ENCODE measurements around the gene AUP1.
A peak's percentile ranks its signal among the peaks of the same experiment; 100 is the strongest.
"Not testable (repeated sequence)": the region's sequence is repeated elsewhere in the genome, so short reads cannot be mapped to it uniquely, and the experiment has no call there.

AUP1 gene

DNA sequence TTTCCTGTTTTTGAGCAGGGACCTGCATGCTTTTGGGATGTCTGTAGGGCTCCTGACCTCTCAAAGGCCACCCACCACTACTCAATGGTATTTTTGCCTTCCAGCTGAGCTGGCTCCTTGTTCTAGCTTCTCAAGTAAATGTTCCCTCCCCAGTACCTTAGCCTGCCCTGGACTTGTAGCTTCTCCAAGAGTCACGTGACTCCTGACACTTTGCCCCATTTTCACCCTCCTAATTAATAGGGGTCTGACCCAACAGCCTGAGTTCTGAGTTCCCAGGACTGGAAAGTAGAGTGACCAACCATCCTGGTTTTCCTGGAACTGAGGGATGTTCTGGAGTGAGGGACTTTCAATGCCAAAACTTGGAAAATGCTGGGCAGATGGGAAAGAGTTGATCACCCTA, 34.1 kb downstream of the AUP1 start:
- no peak for DNase-seq

DNA sequence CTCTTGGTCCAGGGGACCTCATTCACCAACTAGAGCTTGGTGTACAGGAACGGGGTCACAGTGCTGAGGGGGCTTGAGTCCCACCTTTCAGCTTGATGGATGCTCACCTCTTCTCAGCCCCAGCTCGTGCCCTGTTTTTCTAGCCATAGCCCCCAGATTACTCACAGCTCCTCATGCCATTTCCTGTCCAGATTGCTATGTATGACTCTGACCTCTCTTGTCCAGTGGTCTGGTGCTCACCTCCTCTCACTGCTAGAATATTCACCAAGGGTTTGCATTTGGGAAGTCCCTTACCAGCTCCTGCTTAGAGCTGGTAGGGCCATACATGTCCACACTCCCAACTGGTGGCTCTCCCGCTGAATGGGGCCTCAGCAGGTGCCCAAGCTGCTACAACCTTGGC, 36.0 kb downstream of the AUP1 start:
- DNase-seq = no peak

DNA sequence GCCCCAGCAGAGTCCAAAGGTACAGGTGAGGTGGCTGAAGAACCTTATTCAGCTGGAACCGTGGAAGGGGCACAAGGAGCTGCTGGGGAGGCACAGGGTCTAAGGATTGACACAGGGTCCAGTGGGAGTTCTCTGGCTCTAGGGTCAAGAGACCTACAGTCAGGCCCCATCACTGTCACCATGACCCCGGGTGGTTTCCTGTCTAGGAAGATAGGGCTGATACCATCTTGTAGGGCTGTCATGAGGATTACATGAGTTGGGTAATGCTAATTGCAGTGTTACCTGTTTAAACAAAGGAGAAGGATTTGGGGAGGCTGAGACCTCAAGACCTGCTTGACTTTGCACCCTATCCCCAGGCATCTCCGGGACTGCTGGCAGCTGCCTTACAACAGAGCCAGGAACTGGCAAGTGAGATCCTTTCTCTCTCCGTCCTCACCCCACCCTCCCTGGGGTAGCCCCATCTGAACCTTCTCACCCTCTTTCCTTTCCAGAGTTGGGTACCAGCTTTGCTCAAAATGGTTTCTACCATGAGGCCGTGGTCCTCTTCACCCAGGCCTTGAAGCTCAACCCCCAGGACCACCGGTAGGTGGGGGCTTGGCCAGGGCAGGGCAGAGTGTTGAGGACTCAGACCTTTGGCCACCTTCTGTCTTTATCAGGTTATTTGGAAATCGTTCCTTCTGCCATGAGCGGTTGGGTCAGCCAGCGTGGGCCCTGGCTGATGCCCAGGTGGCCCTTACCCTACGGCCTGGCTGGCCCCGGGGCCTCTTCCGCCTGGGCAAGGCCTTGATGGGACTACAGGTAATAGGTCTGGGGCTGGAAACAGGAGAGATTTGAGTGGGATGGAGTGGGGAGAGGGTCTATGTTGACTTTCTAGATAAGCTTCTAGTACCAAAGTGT, 37.6 kb downstream of the AUP1 start:
- DNase-seq = no peak

DNA sequence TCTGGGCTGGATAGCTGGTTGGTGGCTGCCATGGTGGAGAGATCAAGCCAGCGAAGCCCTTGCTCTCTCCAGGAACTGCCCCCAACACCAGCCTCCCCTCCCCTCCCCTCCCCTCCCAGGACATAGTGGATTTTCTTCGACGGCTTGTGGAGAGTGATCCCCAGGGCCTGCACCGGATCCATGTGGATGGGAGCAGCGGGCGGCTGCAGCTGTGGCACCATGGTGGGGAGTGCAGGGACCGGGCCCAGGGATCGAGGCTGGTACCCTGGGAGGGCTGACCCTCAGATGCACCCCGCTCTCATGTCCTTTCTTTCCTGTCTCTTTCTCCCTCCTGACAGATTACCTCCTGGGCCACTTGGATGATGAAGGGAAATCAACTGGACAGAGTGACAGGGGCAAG, 39.6 kb downstream of the AUP1 start:
- no peak for DNase-seq

DNA sequence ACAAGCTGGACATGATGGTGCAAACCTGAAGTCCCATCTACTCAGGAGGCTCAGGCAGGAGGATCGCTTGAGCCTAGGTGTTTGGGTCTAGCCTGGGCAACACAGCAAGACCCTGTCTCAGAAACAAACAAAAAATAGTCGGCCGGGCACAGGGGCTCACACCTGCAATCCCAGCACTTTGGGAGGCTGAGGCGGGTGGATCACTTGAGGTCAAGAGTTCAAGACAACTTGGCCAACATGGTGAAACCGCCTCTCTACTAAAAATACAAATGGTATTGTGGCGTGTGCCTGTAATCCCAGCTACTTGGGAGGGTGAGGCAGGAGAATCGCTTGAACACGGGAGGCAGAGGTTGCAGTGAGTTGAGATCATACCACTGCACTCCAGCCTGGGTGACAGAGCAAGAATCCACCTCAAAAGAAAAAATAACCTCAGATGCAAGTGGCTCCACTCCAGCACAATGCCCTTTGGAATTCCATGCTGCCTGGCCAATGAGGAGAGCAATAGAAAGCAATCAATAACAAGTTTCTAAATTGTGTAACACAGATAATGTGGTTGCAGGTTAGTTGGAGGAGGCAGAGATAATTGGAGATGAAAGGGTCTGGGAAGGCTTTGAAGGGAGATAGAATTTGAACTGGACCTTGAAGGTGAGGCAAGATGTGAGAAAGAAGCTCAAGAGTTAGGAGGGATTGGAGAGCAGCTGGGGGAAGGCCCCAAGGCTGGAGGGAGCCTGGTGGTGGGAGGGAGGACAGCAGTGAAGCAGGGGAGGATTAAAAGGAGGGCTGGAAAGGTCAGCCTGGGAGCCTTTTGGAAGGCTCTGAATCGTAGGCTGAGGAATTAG, 40.6 kb downstream of the AUP1 start:
- no peak for DNase-seq

DNA sequence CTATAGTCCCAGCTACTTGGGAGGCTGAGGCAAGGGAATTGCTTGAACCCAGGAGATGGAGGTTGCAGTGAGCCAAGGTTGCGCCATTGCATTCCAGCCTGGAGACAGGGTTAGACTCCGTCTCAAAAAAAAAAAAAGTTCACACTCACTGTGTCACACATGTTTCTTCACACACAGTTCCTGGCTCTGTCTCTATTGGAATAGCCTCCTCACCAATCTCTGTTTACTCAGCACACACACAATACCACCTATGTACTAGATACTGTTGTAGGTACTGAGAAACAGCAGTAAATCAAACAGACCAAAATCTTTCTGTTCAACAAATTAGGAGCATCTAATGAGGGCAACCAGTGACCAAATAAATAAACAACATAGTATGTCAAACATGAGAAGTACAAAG, 43.4 kb downstream of the AUP1 start:
- no peak for DNase-seq

DNA sequence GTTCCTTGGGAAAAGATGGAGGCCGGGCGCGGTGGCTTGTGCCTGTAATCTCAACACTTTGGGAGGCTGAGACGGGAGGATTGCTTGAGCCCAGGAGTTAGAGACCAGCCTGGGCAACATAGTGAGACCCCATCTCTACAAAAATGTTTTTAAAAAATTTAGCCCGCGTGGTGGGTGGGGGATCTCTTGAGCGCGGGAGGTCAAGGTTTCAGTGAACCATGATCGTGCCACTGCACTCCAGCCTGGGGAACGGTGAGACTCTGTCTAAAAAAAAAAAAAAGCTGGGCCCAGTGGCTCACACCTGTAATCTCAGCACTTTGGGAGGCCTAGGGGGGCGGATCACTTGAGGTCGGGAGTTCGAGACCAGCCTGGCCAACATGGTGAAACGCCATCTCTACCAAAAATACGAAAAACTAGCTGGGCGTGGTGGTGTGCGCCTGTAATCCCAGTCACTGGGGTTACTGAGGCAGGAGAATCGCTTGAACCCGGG, 45.8 kb downstream of the AUP1 start:
- DNase-seq = not testable (repeated sequence)

DNA sequence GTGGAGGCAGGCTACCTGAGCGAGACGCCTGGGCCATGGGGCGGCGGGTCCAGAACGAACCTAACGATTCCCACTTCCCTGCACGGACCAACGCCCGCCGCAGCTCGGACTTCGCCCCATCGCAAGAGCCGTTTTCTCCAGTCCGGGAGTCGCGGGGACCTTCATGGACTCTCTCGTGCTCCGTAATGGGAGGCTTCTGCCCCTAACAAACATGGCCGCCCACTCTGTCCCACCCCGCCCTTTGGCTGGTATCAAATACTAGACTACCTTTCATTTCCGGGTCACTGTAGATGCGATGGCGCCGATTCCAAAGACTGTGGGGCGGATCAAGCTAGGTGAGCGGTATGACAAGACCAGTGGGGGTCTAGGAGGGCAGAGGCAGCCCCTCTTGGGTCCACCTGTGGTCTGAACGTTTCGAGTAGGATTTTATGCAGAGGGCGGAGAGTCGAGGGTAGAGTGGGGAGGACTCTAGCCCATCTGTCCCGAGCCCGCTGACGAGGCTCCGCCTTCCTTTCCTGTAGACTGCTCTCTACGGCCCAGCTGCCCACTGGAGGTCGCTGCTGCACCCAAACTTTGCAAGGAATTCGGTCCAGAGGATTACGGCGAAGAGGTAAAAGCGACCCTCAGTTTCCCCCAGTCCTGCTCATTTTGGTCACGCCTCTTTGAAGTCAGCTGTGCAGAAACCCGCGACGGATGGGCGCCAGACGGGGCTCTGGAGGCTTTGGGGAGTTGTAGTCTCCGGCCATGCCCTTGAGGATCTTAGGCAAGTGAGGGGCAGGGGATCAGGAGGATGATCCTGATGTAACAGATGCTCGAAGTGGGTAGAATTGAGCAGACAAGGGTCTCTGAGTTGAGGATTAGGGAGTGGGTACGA, 46.5 kb downstream of the AUP1 start, which contains the start of the genes CCDC142 and TTC31:
Gene CCDC142, minus strand, starts transcription at position 198 of the 874 bp plus-strand sequence. Its CDS starts 161 bp downstream, at position 37.
Gene TTC31, plus strand, starts transcription at position 281 of the 874 bp plus-strand sequence. Its CDS starts 15 bp downstream, at position 296.
- DNase-seq = peak; percentile 95

DNA sequence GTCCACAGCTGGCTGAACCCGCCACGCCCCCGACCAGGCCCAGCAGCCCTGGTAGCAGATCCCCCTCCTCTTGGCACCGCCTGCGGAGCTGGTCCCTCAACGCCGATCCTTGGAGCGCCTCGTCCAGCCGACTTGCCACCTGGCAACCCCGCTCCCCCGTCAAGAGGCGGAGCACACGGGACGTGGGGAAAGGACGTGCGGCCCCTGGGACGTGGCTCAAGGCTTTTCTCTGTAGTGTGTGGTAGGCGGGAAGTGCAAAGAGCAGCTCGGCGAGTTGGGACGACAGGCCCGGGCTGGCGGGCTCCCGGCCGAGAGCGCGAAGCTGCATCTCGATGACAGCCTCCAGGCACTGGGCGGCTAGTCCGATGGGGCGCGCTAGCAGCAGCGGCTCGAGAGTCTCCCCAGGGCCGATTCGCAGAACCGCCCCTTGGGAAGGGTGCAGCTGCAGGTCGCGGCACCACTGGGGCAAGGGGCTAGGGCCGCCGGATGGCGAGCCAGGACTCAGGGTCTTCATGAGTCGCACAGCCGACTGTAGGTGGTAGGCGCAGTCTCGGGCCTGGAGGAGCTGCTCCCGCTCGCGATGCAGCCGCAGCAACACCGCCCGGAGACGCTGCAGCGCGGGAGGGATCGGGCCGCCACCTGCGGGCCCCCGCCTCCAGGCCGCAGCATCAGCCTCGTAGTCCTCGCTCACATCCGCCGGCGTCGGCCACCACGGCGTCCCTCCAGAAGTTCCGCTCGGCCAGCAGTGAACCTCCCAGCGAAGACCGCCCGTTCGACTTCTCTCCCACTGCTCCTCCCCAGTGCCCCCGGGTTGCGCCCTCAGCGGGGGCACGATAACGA, 47.3 kb downstream of the AUP1 start:
- no peak for DNase-seq

DNA sequence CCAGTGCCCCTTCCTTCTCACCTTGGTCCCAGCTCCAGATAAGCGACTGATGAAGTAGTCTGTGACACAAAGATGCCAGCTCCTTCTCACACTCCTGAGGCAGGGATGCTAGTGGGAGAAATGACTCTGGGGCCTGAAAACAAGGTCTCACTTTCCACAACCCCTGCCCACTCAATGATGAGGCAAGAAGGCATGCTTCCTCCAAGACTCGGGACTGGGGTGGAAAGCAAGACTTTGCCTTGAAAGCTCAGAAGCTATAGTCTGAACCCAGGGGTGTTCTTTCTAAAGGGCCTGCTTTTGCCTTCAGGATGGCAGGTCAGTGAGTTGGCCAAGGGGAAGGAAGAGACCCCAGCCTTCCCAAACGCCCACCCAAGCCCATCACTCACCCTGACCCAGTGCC, 48.1 kb downstream of the AUP1 start:
- DNase-seq = no peak
